ENCODE data around the gene TBC1D16. TPM values are rescaled to one million over a fixed set of nuclear protein-coding genes. Genes with fewer than 3 reads are reported as not detected.

The TBC1D16 gene, protein sequence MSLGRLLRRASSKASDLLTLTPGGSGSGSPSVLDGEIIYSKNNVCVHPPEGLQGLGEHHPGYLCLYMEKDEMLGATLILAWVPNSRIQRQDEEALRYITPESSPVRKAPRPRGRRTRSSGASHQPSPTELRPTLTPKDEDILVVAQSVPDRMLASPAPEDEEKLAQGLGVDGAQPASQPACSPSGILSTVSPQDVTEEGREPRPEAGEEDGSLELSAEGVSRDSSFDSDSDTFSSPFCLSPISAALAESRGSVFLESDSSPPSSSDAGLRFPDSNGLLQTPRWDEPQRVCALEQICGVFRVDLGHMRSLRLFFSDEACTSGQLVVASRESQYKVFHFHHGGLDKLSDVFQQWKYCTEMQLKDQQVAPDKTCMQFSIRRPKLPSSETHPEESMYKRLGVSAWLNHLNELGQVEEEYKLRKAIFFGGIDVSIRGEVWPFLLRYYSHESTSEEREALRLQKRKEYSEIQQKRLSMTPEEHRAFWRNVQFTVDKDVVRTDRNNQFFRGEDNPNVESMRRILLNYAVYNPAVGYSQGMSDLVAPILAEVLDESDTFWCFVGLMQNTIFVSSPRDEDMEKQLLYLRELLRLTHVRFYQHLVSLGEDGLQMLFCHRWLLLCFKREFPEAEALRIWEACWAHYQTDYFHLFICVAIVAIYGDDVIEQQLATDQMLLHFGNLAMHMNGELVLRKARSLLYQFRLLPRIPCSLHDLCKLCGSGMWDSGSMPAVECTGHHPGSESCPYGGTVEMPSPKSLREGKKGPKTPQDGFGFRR
- 10 to 100 TPM; 27.2 to 35.6 (median 34.1) TPM for polyA plus RNA-seq (ENCODE audit: insufficient read length in 4 of 4)

- no peak for DNase-seq (ENCODE audit: low read depth in 4 of 4, low spot score in 3 of 4)
Observed at GRCh38 chr17:80035687-80035936, at the start of gene TBC1D16. Gene TBC1D16 (minus strand): TSS chr17:80035872. CDS start chr17:80013547, 22,325 bp downstream.

GRCh38 chr17:80084773-80085172 is 49.1 kb upstream of the TBC1D16 start:
- DNase-seq (ENCODE audit: low read depth in 4 of 4, low spot score in 3 of 4), result no peak

- DNase-seq (ENCODE audit: low read depth in 4 of 4, low spot score in 3 of 4), result no peak
Observed at GRCh38 chr17:80083136-80083661, 47.5 kb upstream of the TBC1D16 start.

- DNase-seq (ENCODE audit: low read depth in 4 of 4, low spot score in 3 of 4), result peak in 2 of 4 donors; percentile 47 to 63
Observed at GRCh38 chr17:80082403-80083135, 46.9 kb upstream of the TBC1D16 start.

DNA sequence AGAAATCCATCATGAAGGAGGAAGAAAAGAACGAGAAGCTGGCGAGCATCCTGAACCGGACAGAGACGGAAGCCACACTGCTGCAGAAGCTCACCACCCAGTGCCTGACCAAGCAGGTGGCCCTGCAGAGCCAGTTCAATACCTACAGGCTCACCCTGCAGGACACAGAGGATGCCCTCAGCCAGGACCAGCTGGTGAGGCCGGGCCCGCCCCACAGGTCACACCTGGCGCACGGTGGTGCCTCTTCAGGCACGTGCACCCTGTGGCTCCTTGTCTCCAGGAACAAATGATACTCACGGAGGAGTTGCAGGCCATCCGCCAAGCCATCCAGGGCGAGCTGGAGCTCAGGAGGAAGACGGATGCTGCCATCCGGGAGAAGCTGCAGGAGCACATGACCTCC is 45.9 kb upstream of the TBC1D16 start:
- no peak for DNase-seq (ENCODE audit: low read depth in 4 of 4, low spot score in 3 of 4)

DNA sequence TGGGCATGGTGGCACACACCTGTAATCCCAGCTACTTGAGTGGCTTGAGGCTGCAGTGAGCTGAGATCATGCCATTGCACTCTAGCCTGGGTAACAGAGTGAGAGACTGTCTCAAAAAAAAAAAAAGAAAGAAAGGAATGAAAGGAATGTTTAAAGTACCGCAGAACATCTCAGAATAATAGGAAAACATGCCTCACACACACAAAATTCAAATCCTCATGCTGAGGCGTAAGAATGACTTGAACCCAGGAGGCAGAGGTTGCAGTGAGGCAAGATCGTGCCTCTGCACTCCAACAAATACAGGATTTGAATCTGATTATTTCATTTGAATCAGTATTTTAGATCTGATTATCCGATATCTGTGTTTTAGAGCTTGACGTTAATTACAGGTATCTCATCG is 44.4 kb upstream of the TBC1D16 start:
- DNase-seq (ENCODE audit: low read depth in 4 of 4, low spot score in 3 of 4), result no peak

- DNase-seq (ENCODE audit: low read depth in 4 of 4, low spot score in 3 of 4), result no peak
Observed at GRCh38 chr17:80072410-80072809, 36.7 kb upstream of the TBC1D16 start.

DNA sequence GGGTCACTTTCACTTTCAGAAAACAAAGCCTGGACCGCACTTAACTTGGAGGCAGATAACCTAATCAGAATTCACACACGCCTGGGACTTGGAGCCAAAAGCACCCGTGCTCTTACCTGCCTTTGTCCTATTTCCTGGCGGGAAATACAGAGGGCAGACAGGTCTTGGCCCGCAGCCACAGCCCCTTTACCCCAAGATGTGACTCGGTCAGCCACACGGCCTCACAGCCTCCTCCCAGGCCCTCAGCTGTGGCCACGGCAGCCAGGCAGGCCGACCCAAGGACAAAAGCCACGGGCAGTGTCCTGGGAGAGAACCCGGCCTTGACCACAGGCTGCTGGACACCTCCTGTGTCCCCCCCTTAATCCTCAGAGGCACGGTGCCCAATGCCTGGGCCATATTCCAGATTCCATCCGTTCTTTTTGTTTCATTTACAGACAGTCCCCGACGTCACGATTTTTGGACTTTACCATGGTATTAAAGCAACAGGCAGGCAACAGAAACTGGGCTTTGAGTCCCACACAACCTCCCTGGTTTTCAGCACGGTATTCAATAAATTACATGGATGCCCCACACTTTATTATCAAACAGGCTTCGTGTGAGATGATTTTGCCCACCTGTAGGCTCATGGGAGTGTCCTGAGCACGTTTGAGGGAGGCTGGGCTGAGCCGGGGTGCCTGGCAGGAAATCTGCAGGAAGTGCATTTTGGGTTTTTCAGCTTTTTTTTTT is 35.6 kb upstream of the TBC1D16 start:
- DNase-seq (ENCODE audit: low read depth in 4 of 4, low spot score in 3 of 4), result no peak

- DNase-seq (ENCODE audit: low read depth in 4 of 4, low spot score in 3 of 4), result no peak
Observed at GRCh38 chr17:80070375-80071115, 34.9 kb upstream of the TBC1D16 start.

DNA sequence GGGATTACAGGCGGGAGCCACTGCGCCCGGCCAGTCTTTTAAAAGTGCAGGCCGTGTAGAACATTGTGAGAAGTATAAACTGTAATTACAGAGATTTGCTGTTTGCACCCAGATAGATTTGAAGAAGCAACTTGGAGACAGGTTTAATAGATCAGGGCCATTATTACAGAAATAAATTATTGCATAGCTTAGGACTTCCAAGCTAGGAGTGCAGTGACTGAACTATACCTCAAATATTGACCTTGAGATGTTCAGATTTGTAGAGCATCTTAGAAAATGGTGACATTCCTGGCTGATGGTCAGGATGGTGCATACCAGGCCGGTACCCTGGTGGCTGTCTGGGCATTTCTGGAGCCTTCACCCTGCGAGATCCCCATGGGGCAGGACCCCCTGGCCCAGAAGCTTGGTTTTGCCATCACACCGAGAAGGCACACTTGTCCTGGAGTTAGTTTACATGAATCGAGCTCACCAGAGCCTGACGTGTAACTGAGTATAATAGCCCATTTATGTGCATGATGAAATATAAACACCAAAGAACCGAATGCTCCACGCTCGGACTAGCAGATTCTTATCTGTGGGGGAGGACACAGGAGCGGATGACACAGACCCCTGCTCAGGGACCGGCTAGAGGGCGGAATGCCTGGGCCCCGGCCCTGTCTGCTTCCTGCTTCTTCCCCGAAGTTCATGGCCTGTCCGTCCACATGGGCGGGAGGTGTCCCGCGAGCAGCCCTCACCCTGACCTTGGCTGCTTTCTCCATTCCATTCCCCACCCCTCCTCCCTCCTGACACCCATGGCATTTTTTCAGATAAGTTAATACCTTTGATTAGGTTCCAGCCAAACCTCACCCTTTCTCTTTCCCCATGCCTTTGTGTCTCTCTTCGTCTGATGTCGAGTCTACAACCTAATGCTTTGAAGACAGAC is 32.9 kb upstream of the TBC1D16 start:
- DNase-seq (ENCODE audit: low read depth in 4 of 4, low spot score in 3 of 4), result peak in 1 of 4 donors; percentile 49

DNA sequence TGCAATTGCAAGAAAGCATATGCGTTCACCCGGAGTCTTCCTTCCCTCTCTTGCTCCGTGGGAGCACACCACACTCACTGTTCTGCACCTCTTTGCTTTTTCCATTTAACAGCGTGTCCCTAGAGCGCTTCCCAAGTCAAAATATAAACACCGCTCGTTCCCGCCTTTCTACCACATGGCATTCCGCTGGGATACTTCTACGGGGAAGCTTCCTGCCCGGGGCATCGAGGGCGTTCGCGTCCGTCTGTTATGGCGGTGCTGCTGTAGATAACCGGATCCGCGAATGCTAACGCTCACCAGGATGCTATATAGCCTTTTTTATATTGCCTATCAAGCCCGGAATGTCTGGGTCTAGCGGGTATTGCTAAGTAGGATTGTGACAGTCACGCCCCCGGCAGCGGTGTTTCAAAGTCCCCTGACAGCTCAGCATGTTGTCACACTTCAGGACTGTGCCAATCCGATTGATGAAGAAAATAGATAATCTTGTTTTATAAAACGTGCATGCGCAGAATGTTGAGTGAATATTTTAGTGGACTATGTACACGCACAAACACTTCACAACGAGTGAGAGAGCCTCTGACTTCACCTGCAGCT is 31.8 kb upstream of the TBC1D16 start:
- no peak for DNase-seq (ENCODE audit: low read depth in 4 of 4, low spot score in 3 of 4)

DNA sequence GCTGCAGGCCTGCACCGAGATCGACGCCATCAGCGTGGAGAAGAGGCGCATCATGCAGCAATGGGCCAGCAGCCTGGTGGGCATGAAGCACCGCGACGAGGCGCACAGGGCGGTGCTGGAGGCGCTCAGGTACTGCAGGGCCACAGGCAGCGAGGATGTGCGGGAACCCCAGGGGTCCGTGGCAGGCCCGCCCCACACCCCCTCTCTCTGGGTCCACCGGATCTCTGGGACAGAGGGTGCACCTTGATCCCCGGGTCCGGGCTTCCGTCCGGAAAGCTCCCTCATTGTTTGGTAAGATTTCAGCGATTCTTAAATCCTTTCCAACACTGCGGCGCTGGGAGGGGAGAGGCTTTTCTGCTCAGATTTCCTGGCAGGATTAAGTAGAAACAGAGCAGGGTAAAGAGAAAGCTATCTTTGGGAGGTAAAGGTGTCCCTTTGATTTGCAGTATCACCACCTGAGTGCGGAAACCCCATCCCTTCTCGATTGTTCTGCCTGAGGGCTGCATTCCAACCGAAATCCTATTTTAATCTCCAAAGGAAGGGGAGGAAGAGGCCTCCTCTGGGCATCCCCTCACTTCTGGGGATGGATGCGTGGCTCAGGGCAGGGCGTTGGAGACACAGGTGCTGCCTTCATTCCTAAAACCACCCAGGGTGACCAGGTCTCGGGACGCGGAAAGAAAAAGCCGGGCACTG is 30.0 kb upstream of the TBC1D16 start:
- DNase-seq (ENCODE audit: low read depth in 4 of 4, low spot score in 3 of 4), result no peak

DNA sequence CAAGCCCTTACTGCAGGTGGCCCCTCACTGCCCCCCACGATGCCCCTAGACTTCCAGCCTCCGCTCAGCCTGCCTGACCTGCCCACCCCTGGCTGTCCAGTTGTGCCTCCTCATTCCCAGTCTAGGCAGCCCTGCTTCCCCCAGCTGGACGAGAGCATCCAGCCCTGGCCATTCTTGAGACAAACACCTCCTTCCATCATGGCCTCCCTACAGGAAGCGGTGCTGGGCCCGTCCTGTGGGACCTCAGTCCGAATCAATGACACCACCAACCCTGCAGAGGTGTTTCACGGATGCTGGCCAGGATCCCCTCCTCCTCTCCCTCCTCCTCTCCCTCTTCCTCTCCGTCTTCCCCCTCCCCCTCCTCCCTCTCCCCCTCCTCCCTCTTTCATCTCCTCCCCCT is 29.0 kb upstream of the TBC1D16 start:
- DNase-seq (ENCODE audit: low read depth in 4 of 4, low spot score in 3 of 4), result no peak

DNA sequence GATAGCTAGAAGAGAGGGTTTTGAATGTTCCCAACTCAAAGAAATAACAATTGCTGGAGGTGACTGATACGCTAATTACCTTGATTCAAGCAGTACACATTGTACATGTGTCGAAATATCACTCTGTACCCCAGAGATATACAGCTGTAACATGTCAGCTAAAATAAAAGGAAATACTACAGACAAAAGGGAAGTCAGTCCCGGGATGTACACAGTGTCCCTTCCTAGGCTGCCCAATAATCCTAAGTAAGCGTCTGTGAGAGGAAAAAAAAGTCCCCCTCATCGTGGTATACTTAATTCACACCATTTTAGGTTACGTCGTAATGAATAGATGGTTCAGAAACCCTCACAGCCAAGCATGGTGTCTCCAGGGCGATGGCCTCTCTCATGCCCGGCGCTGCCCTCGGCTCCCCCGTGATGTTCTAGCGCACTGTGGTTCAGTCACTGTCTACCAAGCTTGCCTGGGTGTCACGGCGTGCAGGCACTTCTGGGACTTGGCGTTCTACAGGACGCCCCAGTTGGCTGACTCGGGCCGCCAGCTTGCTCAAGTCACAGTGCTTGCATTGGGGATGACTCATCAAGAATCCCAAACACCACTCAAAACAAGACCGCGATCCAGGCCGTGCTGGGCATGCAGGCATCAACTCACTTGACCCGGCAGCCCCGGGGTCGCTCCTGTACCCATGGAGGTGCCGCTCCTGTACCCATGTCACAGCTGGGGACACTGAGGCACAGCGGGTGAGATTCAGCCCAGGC is 28.3 kb upstream of the TBC1D16 start:
- DNase-seq (ENCODE audit: low read depth in 4 of 4, low spot score in 3 of 4), result no peak

DNA sequence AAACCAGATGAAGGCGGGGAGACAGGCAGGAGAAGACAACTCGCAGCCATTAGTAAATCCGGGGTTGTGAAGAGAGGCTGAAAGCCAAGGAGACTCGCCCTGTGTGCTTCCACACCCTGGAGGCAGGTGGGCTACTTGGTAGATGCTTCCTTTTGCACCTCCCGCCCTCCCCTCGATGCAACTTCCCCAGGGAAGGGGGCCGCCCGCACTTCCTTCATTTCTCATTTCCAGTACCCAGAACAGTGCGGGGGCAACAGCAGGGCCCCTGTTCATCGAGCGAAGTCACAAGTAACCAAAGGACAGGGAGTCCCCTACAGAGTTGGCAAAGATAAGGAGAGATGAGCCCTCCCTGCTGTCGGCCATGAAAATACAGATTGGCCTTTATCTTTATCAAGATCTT is 25.7 kb upstream of the TBC1D16 start:
- DNase-seq (ENCODE audit: low read depth in 4 of 4, low spot score in 3 of 4), result no peak

GRCh38 chr17:80060644-80061043 is 25.0 kb upstream of the TBC1D16 start:
- no peak for DNase-seq (ENCODE audit: low read depth in 4 of 4, low spot score in 3 of 4)

GRCh38 chr17:80058311-80058955 is 22.8 kb upstream of the TBC1D16 start:
- no peak for DNase-seq (ENCODE audit: low read depth in 4 of 4, low spot score in 3 of 4)

Data from right renal pelvis (tissue), 4 donors.